Peyer's patch (tissue), 4 donors: ENCODE measurements around the gene POFUT1.

Experiments used
- POLR2A ChIP-seq, 2 donors: fragments of 450-650 bp; IDR thresholded peaks; one replicate each; pipeline ENCODE4 v1.5.1; 2017; ENCODE audit warnings: antibody characterized with exemption in 2 of 2, mild to moderate bottlenecking in 2 of 2, moderate library complexity in 2 of 2
- TF ChIP-seq, protein P1 (sequence below), 6 experiments: fragments of 450-650 bp in 4 of 6; fragments of 200-600 bp in 2 of 6; sonication (generic) in 1 of 6; IDR thresholded peaks; one replicate each; pipeline ENCODE4 v1.5.1; 2017 to 2019; ENCODE audit warnings: antibody characterized with exemption in 6 of 6, mild to moderate bottlenecking in 3 of 6, moderate library complexity in 1 of 6

- TF ChIP-seq, protein P1, sequence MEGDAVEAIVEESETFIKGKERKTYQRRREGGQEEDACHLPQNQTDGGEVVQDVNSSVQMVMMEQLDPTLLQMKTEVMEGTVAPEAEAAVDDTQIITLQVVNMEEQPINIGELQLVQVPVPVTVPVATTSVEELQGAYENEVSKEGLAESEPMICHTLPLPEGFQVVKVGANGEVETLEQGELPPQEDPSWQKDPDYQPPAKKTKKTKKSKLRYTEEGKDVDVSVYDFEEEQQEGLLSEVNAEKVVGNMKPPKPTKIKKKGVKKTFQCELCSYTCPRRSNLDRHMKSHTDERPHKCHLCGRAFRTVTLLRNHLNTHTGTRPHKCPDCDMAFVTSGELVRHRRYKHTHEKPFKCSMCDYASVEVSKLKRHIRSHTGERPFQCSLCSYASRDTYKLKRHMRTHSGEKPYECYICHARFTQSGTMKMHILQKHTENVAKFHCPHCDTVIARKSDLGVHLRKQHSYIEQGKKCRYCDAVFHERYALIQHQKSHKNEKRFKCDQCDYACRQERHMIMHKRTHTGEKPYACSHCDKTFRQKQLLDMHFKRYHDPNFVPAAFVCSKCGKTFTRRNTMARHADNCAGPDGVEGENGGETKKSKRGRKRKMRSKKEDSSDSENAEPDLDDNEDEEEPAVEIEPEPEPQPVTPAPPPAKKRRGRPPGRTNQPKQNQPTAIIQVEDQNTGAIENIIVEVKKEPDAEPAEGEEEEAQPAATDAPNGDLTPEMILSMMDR (IDR thresholded peaks at IDR 0.05): no peak
- TF ChIP-seq POLR2A (IDR thresholded peaks at IDR 0.05): no peak
Observed at GRCh38 chr20:32168184-32168910, 39.3 kb upstream of the POFUT1 start.
